H9 (cell line): ENCODE data around the gene TBC1D2. TPM values are rescaled to one million over a fixed set of nuclear protein-coding genes. Genes with fewer than 3 reads are reported as not detected.

Experiments
- DNase-seq: peaks from one replicate; pipeline ENCODE4 v3.0.0-alpha.2; 2017
- H2AFZ ChIP-seq: one replicate; pipeline ENCODE4 v1.6.1; 2013; ENCODE audit warnings: mild to moderate bottlenecking, low read length, control low read depth, moderate library complexity
- H2AK5ac ChIP-seq: 2 replicates; pipeline ENCODE4 v1.6.1; 2013; ENCODE audit warnings: low read length, control low read depth, mixed read lengths; ENCODE audit not compliant: insufficient read length
- H2BK120ac ChIP-seq: one replicate; pipeline ENCODE4 v1.6.1; 2013; ENCODE audit warnings: low read depth, mild to moderate bottlenecking, low read length, control low read depth, inconsistent platforms; ENCODE audit not compliant: poor library complexity, severe bottlenecking
- H2BK12ac ChIP-seq: 2 replicates; pipeline ENCODE4 v1.6.1; 2013; ENCODE audit warnings: low read length, control low read depth, mixed read lengths, low read depth; ENCODE audit not compliant: insufficient read length
- H2BK15ac ChIP-seq: 2 replicates; pipeline ENCODE4 v1.6.1; 2013; ENCODE audit warnings: low read depth, low read length, control low read depth
- H2BK20ac ChIP-seq: one replicate; pipeline ENCODE4 v1.6.1; 2013; ENCODE audit warnings: low read depth, mild to moderate bottlenecking, low read length, control low read depth, inconsistent platforms; ENCODE audit not compliant: poor library complexity, severe bottlenecking
- H2BK5ac ChIP-seq: 2 replicates; pipeline ENCODE4 v1.6.1; 2013; ENCODE audit warnings: low read length, control low read depth, mixed read lengths; ENCODE audit not compliant: insufficient read length
- H3K14ac ChIP-seq: 2 replicates; pipeline ENCODE4 v1.6.1; 2013; ENCODE audit warnings: low read length, control low read depth; ENCODE audit not compliant: insufficient read depth
- H3K18ac ChIP-seq: 2 replicates; pipeline ENCODE4 v1.6.1; 2013; ENCODE audit warnings: low read depth, mild to moderate bottlenecking, mixed read lengths, low read length, control low read depth; ENCODE audit not compliant: insufficient read length
- H3K23ac ChIP-seq: 2 replicates; pipeline ENCODE4 v1.6.1; 2013; ENCODE audit warnings: low read length, control low read depth, mixed read lengths, low read depth; ENCODE audit not compliant: insufficient read length
- H3K23me2 ChIP-seq: 2 replicates; pipeline ENCODE4 v1.6.1; 2013; ENCODE audit warnings: low read depth, mild to moderate bottlenecking, mixed read lengths, low read length, control low read depth; ENCODE audit not compliant: insufficient read length, poor library complexity, severe bottlenecking
- H3K27ac ChIP-seq: 2 replicates; pipeline ENCODE4 v1.5.1; 2013; ENCODE audit warnings: low read length, control low read depth, mixed read lengths, low read depth; ENCODE audit not compliant: insufficient read length
- H3K27me3 ChIP-seq: 2 replicates; pipeline ENCODE4 v1.6.1; 2013; ENCODE audit warnings: low read length, control low read depth, inconsistent platforms; ENCODE audit not compliant: insufficient read depth
- H3K4ac ChIP-seq: 2 replicates; pipeline ENCODE4 v1.6.1; 2013; ENCODE audit warnings: low read depth, mild to moderate bottlenecking, control low read depth, inconsistent platforms, low read length, moderate library complexity
- H3K4me1 ChIP-seq: 2 replicates; pipeline ENCODE4 v1.6.1; 2013; ENCODE audit warnings: low read length, control low read depth, inconsistent platforms; ENCODE audit not compliant: insufficient read depth
- H3K4me2 ChIP-seq: 2 replicates; pipeline ENCODE4 v1.6.1; 2013; ENCODE audit warnings: low read length, control low read depth, mixed read lengths; ENCODE audit not compliant: insufficient read length, insufficient read depth
- H3K56ac ChIP-seq: 2 replicates; pipeline ENCODE4 v1.6.1; 2013; ENCODE audit warnings: low read depth, mild to moderate bottlenecking, mixed read lengths, low read length, control low read depth; ENCODE audit not compliant: insufficient read length
- H3K79me1 ChIP-seq: 2 replicates; pipeline ENCODE4 v1.6.1; 2013; ENCODE audit warnings: low read depth, mild to moderate bottlenecking, moderate library complexity, low read length, control low read depth, inconsistent platforms; ENCODE audit not compliant: insufficient read depth, poor library complexity, severe bottlenecking
- H3K79me2 ChIP-seq: 2 replicates; pipeline ENCODE4 v1.6.1; 2013; ENCODE audit warnings: low read length, control low read depth, inconsistent platforms; ENCODE audit not compliant: insufficient read depth
- H3K9ac ChIP-seq: 2 replicates; pipeline ENCODE4 v1.6.1; 2013; ENCODE audit warnings: low read length, control low read depth, mixed read lengths; ENCODE audit not compliant: insufficient read length; ENCODE audit errors: extremely low read depth
- H3K9me3 ChIP-seq: one replicate; pipeline ENCODE4 v1.6.1; 2013; ENCODE audit warnings: low read depth, low read length, inconsistent platforms; ENCODE audit not compliant: control insufficient read depth
- H3T11ph ChIP-seq: one replicate; pipeline ENCODE4 v1.6.1; 2013; ENCODE audit warnings: mild to moderate bottlenecking, low read length, control low read depth, inconsistent platforms
- H4K20me1 ChIP-seq: one replicate; pipeline ENCODE4 v1.6.1; 2013; ENCODE audit not compliant: control insufficient read depth, insufficient read length, insufficient read depth
- H4K5ac ChIP-seq: 2 replicates; pipeline ENCODE4 v1.6.1; 2013; ENCODE audit warnings: low read depth, mild to moderate bottlenecking, mixed read lengths, low read length, control low read depth; ENCODE audit not compliant: insufficient read length
- H4K8ac ChIP-seq: replicated peaks from 2 replicates; pipeline ENCODE4 v1.6.1; 2013; ENCODE audit warnings: low read length, control low read depth, mixed read lengths, low read depth; ENCODE audit not compliant: insufficient read length
- H4K91ac ChIP-seq: 2 replicates; pipeline ENCODE4 v1.6.1; 2013; ENCODE audit warnings: low read depth, mild to moderate bottlenecking, moderate library complexity, mixed read lengths, low read length, control low read depth; ENCODE audit not compliant: insufficient read length
- H3K27ac Mint-ChIP-seq, 3 experiments: 2 replicates in 2 of 3; 3 replicates in 1 of 3; pipeline ENCODE4 v1.8.0; 2020 to 2021; ENCODE audit warnings: mixed read lengths in 3 of 3, mild to moderate bottlenecking in 1 of 3, moderate library complexity in 1 of 3
- H3K27me3 Mint-ChIP-seq: 2 replicates; pipeline ENCODE4 v1.8.0; 2021; ENCODE audit warnings: low read depth, mild to moderate bottlenecking, moderate library complexity, mixed read lengths
- H3K36me3 Mint-ChIP-seq, 3 experiments: 2 replicates in 2 of 3; 3 replicates in 1 of 3; pipeline ENCODE4 v1.8.0; 2020 to 2021; ENCODE audit warnings: low read depth in 3 of 3, mixed read lengths in 3 of 3; ENCODE audit not compliant: insufficient read depth in 1 of 3
- H3K4me1 Mint-ChIP-seq, 2 experiments: 2 replicates each; pipeline ENCODE4 v1.8.0; 2020; ENCODE audit warnings: mixed read lengths in 2 of 2
- H3K4me3 Mint-ChIP-seq, 2 experiments: 2 replicates in 1 of 2; 3 replicates in 1 of 2; pipeline ENCODE4 v1.8.0; 2020 to 2021; ENCODE audit warnings: mild to moderate bottlenecking in 2 of 2, mixed read lengths in 2 of 2, moderate library complexity in 1 of 2
- H3K9me3 Mint-ChIP-seq, 2 experiments: 2 replicates in 1 of 2; 3 replicates in 1 of 2; pipeline ENCODE4 v1.8.0; 2020; ENCODE audit warnings: mild to moderate bottlenecking in 2 of 2, mixed read lengths in 2 of 2, moderate library complexity in 1 of 2
- CTCF ChIP-seq: fragments of 200-600 bp; sonication (generic); conservative IDR thresholded peaks from 3 replicates; pipeline ENCODE4 v1.8.0; 2021; ENCODE audit warnings: antibody characterized with exemption, mild to moderate bottlenecking
- WGBS: extraction: QIAGEN DNeasy Blood & Tissue Kit; methylation state at CpG from one replicate; pipeline ENCODE4 v1.1.7; 2013; ENCODE audit warnings: missing lambda C conversion rate, low lambda C conversion rate, mixed read lengths; ENCODE audit not compliant: insufficient read length; ENCODE audit errors: extremely low coverage; 5-methylcytosine and 5-hydroxymethylcytosine counted together
- total RNA-seq: library from RNA; stranded (reverse); gene quantifications from 2 replicates; pipeline ENCODE4 v1.2.1, GENCODE V29; 2021

The TBC1D2 gene
- total RNA-seq, 1 experiment from 2014 or later = 2.9 TPM

DNA sequence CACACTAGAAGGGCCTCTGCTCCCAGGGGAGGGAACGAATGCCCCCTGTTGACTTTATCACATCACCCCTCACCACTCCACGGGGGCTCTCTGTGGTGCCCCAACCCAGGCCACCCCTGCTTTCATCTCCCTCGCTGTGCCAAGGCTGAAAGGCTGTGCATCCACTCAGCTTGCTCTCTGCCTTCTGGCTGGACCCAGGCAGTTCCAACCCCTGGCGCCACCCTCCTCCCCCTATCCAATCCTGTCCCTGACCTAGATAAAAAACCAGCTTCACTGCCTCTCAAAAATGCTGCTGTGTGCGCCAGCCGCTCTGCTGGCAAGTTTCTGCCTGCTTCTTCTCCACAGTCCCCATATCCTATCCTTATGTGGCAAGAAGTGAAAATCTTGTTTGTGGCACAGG, 40.6 kb downstream of the TBC1D2 start:
- Histone ChIP-seq H3T11ph (no peak overlapping the region), H2BK15ac (no peak overlapping the region), H3K4me1 (peaks cover 8% of the 10 kb centered on the region), H3K79me1 (no peaks in the 10 kb centered on the region), H3K18ac (no peak overlapping the region), H4K5ac (no peak overlapping the region), H4K91ac (no peak overlapping the region), H3K27ac (no peak overlapping the region), H3K23ac (no peak overlapping the region), H2BK20ac (no peak overlapping the region), H2AK5ac (no peak overlapping the region), H3K79me2 (no peaks in the 10 kb centered on the region), H3K4ac (no peak overlapping the region), H3K56ac (no peak overlapping the region), H2BK120ac (no peak overlapping the region), H2AFZ (no peak overlapping the region), H3K9ac (no peak overlapping the region), H2BK5ac (no peak overlapping the region), H4K8ac (no peak overlapping the region), H3K27me3 (no peaks in the 10 kb centered on the region), H3K9me3 (no peaks in the 10 kb centered on the region), H2BK12ac (no peak overlapping the region), H4K20me1 (no peaks in the 10 kb centered on the region), H3K14ac (no peak overlapping the region), H3K23me2 (no peaks in the 10 kb centered on the region), H3K4me2 (no peak overlapping the region)
- peaks cover 30 to 33% of the 10 kb centered on the region in 2 experiments for H3K4me1 Mint-ChIP-seq
- H3K36me3 Mint-ChIP-seq = peaks cover 3 to 19% (median 4%) of the 10 kb centered on the region in 3 experiments; a peak in 4 of 7 replicates
- no peak for DNase-seq
- WGBS = no CpG with 5 or more reads among the region's 6 CpGs
- no peak overlapping the region for H3K27ac Mint-ChIP-seq
- no peak overlapping the region; a peak in 1 of 5 replicates for H3K4me3 Mint-ChIP-seq
- H3K9me3 Mint-ChIP-seq = no peaks in the 10 kb centered on the region
- H3K27me3 Mint-ChIP-seq = no peaks in the 10 kb centered on the region
- no peak for TF ChIP-seq CTCF
